ENCODE data around the gene XYLT1. TPM values are rescaled to one million over a fixed set of nuclear protein-coding genes. Genes with fewer than 3 reads are reported as not detected.
A peak's percentile ranks its signal among the peaks of the same experiment; 100 is the strongest.

Gene XYLT1
- total RNA-seq, 2 experiments from 2014 or later, result 59.4 to 60.4 TPM

DNA sequence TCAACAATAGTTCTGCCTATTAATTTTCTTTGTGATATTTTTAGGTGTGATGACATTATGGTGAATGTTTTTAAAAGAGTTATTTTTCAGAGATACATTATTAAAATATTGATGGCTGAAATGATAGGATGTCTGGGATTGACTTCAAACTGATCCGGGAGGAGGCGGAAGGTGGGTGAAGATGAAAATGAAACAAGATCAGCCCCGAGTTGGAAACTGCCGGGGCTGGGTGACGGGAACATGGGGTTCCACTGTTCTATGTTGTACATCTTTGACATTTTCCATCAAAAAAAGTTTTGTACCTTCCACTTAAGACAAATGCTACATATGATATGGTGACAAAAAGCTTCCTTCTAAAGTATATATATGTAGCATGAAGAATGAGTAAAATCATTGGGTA, 336.9 kb downstream of the XYLT1 start:
- no peaks in the 10 kb centered on the region for H3K9me3 Mint-ChIP-seq (ENCODE audit: insufficient read depth)
- no peak overlapping the region for H3K27ac Mint-ChIP-seq
- no peak overlapping the region for H3K4me3 Mint-ChIP-seq
- H3K27me3 Mint-ChIP-seq (ENCODE audit: low read depth), result no peaks in the 10 kb centered on the region
- DNase-seq (no peak), ATAC-seq (no peak)
- ChIA-PET POLR2A (no interaction called here), CTCF (no interaction called here)
- H3K36me3 Mint-ChIP-seq (ENCODE audit: low read depth), result peaks cover 82% of the 10 kb centered on the region
- H3K4me1 Mint-ChIP-seq (ENCODE audit: low read depth), result peaks cover 43% of the 10 kb centered on the region

DNA sequence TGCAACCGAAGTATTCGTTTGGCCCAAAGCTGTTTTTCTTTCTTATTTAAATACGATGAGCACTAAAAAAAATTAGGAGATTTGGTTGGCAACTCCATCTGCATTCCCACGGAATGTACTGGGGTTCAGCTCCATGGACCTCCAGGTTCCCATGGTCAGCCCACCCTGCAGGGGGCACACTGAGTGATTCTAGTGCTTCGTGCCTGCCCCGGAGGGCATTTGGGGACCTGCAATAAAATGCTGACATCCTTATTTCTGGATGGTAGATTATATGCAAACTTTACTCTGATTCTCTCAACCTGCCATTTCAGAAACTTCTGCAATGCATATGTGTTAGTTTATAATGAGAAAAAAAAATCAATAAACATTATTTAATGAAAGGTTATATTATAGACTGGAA, 339.4 kb downstream of the XYLT1 start:
- no peaks in the 10 kb centered on the region for H3K9me3 Mint-ChIP-seq (ENCODE audit: insufficient read depth)
- peaks cover 83% of the 10 kb centered on the region for H3K36me3 Mint-ChIP-seq (ENCODE audit: low read depth)

DNA sequence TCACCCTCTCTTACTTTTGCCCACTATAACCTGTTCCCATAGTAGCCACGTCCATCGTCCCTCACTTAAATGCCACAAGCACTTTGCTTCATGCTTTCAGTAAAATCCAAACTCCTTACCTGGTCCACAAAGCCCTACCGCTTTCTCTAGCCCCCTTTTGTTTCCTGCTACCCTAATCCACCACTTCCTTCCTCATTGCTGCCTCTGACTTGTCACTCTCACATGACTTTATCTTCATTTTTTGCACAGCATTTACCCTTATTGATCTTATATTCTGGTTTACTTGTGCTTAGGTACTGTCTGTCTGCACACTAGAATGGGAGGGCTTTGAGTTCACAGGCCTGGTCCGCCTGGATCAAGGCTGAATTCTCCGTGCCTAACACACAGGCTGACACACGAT, 340.0 kb downstream of the XYLT1 start:
- H3K4me1 Mint-ChIP-seq (ENCODE audit: low read depth), result peaks cover 43% of the 10 kb centered on the region
- ATAC-seq (peak; percentile 63), DNase-seq (peak; percentile 31)
- ChIA-PET CTCF (no interaction called here), POLR2A (no interaction called here)
- H3K36me3 Mint-ChIP-seq (ENCODE audit: low read depth), result peaks cover 84% of the 10 kb centered on the region
- H3K27me3 Mint-ChIP-seq (ENCODE audit: low read depth), result no peaks in the 10 kb centered on the region
- no peak overlapping the region for H3K4me3 Mint-ChIP-seq
- peak overlapping the region; percentile 57 for H3K27ac Mint-ChIP-seq
- H3K9me3 Mint-ChIP-seq (ENCODE audit: insufficient read depth), result no peaks in the 10 kb centered on the region

More for the DNA sequence above, 339.4 kb downstream of the XYLT1 start:
- H3K4me3 Mint-ChIP-seq, result no peak overlapping the region
- POLR2A ChIA-PET, result no interaction called here
- no peak for ATAC-seq
- no peaks in the 10 kb centered on the region for H3K27me3 Mint-ChIP-seq (ENCODE audit: low read depth)
- CTCF ChIA-PET, result no interaction called here
- DNase-seq, result no peak
- H3K27ac Mint-ChIP-seq, result peak overlapping the region; percentile 57
- peaks cover 43% of the 10 kb centered on the region for H3K4me1 Mint-ChIP-seq (ENCODE audit: low read depth)

DNA sequence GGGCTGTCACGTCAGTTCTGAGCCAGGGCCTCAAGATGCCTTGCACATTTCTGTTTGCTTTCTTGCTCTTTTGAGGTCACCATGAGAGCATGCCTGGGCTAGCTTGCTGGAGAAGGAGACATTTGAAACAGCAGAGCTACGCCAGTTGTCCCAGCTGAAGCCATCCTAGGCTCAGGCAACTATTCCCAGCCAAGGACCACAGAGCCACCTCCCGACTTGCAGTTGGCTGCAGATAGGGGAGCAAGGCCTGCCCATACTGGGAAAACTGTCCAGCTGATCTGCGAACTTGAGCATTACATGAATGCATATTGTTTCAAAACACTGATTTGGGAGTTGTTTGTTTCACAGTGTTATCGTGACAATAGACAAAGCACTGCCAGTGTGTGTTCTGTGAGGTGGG, 340.8 kb downstream of the XYLT1 start:
- H3K4me3 Mint-ChIP-seq, result no peak overlapping the region
- DNase-seq, result no peak
- CTCF ChIA-PET, result no interaction called here

GRCh38 chr16:17128791-17129190, 342.0 kb downstream of the XYLT1 start:
- H3K36me3 Mint-ChIP-seq (ENCODE audit: low read depth), result peaks cover 88% of the 10 kb centered on the region
- H3K4me1 Mint-ChIP-seq (ENCODE audit: low read depth), result peaks cover 27% of the 10 kb centered on the region
- H3K4me3 Mint-ChIP-seq, result no peak overlapping the region
- H3K27me3 Mint-ChIP-seq (ENCODE audit: low read depth), result no peaks in the 10 kb centered on the region
- POLR2A ChIA-PET, result no interaction called here
- no peak for DNase-seq
- no peaks in the 10 kb centered on the region for H3K9me3 Mint-ChIP-seq (ENCODE audit: insufficient read depth)
- no peak overlapping the region for H3K27ac Mint-ChIP-seq
- no peak for ATAC-seq
- CTCF ChIA-PET, result no interaction called here

More for the DNA sequence above, 340.8 kb downstream of the XYLT1 start:
- Mint-ChIP-seq H3K27me3 (ENCODE audit: low read depth) (no peaks in the 10 kb centered on the region), H3K4me1 (ENCODE audit: low read depth) (peaks cover 36% of the 10 kb centered on the region), H3K9me3 (ENCODE audit: insufficient read depth) (no peaks in the 10 kb centered on the region), H3K27ac (peak overlapping the region; percentile 57), H3K36me3 (ENCODE audit: low read depth) (peaks cover 88% of the 10 kb centered on the region)
- POLR2A ChIA-PET, result no interaction called here
- no peak for ATAC-seq

DNA sequence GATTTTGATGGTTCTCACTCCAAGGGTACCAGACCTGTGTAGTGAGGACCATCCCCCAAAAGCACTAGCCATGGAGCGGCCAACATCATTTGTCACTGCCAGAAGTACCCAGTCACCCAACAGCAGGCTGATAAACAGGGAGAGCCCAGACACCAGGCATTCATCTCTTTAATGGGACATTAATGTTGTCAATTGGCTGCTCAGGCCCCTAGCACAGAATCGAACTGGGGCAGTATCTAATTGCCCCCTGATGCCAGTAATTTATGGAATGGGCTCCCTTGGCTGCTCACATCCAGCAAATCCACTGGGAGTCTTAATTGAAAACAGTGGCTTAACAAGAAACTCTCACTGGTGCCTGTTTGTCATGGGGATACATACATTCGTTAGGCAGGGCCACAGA, 344.6 kb downstream of the XYLT1 start:
- Mint-ChIP-seq H3K27me3 (ENCODE audit: low read depth) (no peaks in the 10 kb centered on the region), H3K4me3 (no peak overlapping the region), H3K9me3 (ENCODE audit: insufficient read depth) (no peaks in the 10 kb centered on the region), H3K36me3 (ENCODE audit: low read depth) (peaks cover 85% of the 10 kb centered on the region), H3K27ac (no peak overlapping the region), H3K4me1 (ENCODE audit: low read depth) (peaks cover 13% of the 10 kb centered on the region)
- POLR2A ChIA-PET, result no interaction called here
- DNase-seq (no peak), ATAC-seq (no peak)
- CTCF ChIA-PET, result interaction anchor here (0.9 kb wide), 1 partner anchor 12 kb away, joined by 3 read pairs; no protein-coding TSS in a partner anchor

GRCh38 chr16:17125671-17126070, 345.1 kb downstream of the XYLT1 start:
- peaks cover 85% of the 10 kb centered on the region for H3K36me3 Mint-ChIP-seq (ENCODE audit: low read depth)
- H3K9me3 Mint-ChIP-seq (ENCODE audit: insufficient read depth), result no peaks in the 10 kb centered on the region
- peaks cover 8% of the 10 kb centered on the region for H3K4me1 Mint-ChIP-seq (ENCODE audit: low read depth)
- no peak overlapping the region for H3K27ac Mint-ChIP-seq
- ChIA-PET CTCF (no interaction called here), POLR2A (no interaction called here)
- no peak for ATAC-seq
- H3K4me3 Mint-ChIP-seq, result no peak overlapping the region
- H3K27me3 Mint-ChIP-seq (ENCODE audit: low read depth), result no peaks in the 10 kb centered on the region
- DNase-seq, result no peak

DNA sequence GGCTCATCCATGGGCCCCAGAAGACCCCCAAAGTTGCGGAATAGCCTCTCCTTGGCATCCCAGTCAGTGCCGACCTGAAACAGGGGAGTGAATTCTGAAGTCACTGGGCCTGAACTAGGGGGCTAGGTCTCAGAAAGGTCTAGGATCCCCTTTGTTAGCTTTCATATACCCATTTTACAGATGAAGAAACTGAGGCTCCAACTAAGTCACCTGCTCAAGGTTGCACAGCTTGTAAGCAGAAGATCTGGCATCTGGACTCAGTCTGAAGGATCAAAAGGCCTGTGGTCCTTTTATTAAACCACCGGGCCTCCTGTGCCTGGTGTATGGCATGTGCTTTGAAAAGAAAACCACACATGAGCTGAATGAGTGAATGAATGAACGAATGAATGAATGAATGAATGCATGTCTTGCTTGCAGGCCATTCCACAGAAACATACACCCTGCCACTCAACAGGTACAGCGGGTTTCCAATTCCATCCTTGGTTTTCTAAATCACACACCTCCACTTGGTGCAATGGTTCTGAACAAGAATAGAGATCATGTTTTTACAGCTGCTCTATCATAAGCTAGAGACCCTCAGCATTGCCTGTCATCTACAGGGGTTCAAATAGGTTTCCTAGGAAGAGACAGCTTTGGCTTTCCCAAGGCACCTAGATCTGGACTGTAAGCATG, 352.7 kb downstream of the XYLT1 start:
- POLR2A ChIA-PET, result no interaction called here

DNA sequence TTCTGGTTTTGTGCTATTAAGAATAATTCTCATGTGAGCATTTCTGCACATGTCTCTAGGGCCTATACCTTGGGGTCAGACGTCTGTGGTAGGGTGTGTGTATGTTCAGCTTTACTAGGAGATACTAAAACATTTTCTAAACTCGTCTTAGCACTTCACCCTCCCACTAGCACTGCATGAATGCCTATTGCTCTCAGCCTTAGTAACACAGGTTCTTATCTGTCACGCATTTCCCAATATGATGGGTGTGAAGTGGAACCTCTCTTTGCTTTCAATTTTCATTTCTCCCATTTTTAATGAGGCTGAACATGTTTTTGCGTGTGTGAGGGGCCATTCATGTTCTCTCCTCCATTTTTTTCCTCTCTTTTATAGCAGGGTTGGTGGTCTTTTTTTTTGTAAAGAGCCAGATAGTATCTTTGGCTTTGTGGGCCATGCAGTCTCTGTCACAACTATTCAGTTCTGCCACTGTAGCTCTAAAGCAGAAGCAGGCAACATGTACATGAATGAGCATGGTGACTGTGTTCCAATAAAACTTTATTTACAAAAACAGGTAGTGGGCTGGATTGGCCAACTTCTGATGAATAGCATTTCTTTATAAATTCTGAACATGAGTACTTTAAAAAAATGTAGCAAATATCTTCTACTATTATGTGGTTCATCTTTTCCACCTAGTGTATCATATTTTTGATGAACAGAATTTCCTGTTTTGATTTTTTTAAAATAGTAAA, 354.0 kb downstream of the XYLT1 start:
- Mint-ChIP-seq H3K4me3 (no peak overlapping the region), H3K9me3 (ENCODE audit: insufficient read depth) (no peaks in the 10 kb centered on the region), H3K4me1 (ENCODE audit: low read depth) (no peaks in the 10 kb centered on the region), H3K27ac (peak overlapping the region; percentile 14), H3K27me3 (ENCODE audit: low read depth) (no peaks in the 10 kb centered on the region), H3K36me3 (ENCODE audit: low read depth) (peaks cover 56% of the 10 kb centered on the region)
- CTCF ChIA-PET, result no interaction called here
- POLR2A ChIA-PET, result no interaction called here
- ATAC-seq (no peak), DNase-seq (no peak)

More for the DNA sequence above, 352.7 kb downstream of the XYLT1 start:
- DNase-seq (no peak), ATAC-seq (no peak)
- Mint-ChIP-seq H3K4me1 (ENCODE audit: low read depth) (no peaks in the 10 kb centered on the region), H3K27ac (no peak overlapping the region), H3K9me3 (ENCODE audit: insufficient read depth) (no peaks in the 10 kb centered on the region), H3K36me3 (ENCODE audit: low read depth) (peaks cover 61% of the 10 kb centered on the region), H3K27me3 (ENCODE audit: low read depth) (no peaks in the 10 kb centered on the region), H3K4me3 (no peak overlapping the region)
- CTCF ChIA-PET, result no interaction called here

GRCh38 chr16:17109413-17109812, 361.3 kb downstream of the XYLT1 start:
- ATAC-seq, result no peak
- ChIA-PET POLR2A (no interaction called here), CTCF (no interaction called here)
- Mint-ChIP-seq H3K27ac (no peak overlapping the region), H3K4me1 (ENCODE audit: low read depth) (peaks cover 31% of the 10 kb centered on the region), H3K4me3 (no peak overlapping the region), H3K9me3 (ENCODE audit: insufficient read depth) (no peaks in the 10 kb centered on the region), H3K36me3 (ENCODE audit: low read depth) (peaks cover 52% of the 10 kb centered on the region), H3K27me3 (ENCODE audit: low read depth) (no peaks in the 10 kb centered on the region)
- DNase-seq, result no peak

DNA sequence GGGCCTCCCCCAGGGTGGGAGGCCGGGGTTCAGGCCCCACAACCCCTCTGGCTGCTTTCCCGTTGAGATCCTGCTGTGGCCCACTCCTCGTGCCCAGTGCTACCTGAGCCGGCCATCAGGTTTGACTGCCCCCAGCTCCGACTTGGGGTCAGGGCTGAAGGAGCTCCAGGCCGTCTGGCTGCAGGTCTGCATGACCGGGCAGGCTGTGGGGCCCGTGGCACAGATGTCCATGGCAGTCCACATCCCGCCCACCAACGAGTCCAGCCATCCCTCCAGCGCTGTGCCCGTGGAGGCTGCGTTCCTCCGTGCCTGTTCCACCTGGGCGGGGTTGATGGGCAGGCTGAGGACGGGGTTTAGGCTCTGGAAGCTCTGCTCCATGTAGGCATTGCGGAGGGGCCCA, 362.2 kb downstream of the XYLT1 start:
- ChIA-PET CTCF (no interaction called here), POLR2A (no interaction called here)
- Mint-ChIP-seq H3K27ac (no peak overlapping the region), H3K36me3 (ENCODE audit: low read depth) (peaks cover 52% of the 10 kb centered on the region), H3K4me1 (ENCODE audit: low read depth) (peaks cover 35% of the 10 kb centered on the region), H3K4me3 (no peak overlapping the region), H3K27me3 (ENCODE audit: low read depth) (no peaks in the 10 kb centered on the region), H3K9me3 (ENCODE audit: insufficient read depth) (no peaks in the 10 kb centered on the region)
- DNase-seq (no peak), ATAC-seq (no peak)

DNA sequence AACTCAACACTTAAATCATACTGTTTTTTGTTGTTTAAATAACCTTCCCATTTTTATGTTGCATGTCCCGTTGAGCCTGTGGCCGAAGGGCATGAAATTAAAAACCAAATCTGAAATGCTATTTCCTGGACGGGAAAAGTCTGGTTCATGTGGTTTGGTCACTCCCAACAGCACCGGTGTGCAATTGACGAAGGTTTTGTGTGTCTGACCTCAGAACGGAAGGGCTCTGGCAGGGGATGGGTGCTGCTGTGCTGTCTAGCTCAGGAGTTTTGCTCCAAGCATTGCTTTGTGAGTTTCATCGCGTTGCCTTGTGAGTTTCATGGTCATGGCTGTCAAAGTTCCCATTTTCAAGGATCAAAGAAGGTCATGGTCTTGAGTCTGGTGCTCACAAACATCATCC, 363.3 kb downstream of the XYLT1 start:
- Mint-ChIP-seq H3K9me3 (ENCODE audit: insufficient read depth) (no peaks in the 10 kb centered on the region), H3K4me1 (ENCODE audit: low read depth) (peaks cover 35% of the 10 kb centered on the region), H3K4me3 (no peak overlapping the region), H3K36me3 (ENCODE audit: low read depth) (peaks cover 49% of the 10 kb centered on the region), H3K27me3 (ENCODE audit: low read depth) (no peaks in the 10 kb centered on the region), H3K27ac (peak overlapping the region; percentile 34)
- no peak for DNase-seq
- ChIA-PET CTCF (no interaction called here), POLR2A (interaction anchor here (0.7 kb wide), 1 partner anchor 48 kb away, joined by 3 read pairs; no protein-coding TSS in a partner anchor)
- no peak for ATAC-seq

Data from activated CD8-positive, alpha-beta T cell treated with anti-CD3 and anti-CD28 coated beads, Interleukin-2, amount 10 ng/mL, durations not matched to agents 7 days and 5 days (primary cell).